Colonic mucosa (tissue), 4 donors: ENCODE measurements around the gene USHBP1. TPM values are rescaled to one million over a fixed set of nuclear protein-coding genes. Genes with fewer than 3 reads are reported as not detected.

Experiments
- DNase-seq: peaks from one replicate; pipeline ENCODE4 v3.0.0-alpha.2; 2020
- H3K27ac ChIP-seq: fragments of 200-600 bp; one replicate; pipeline ENCODE4 v1.8.0; 2021
- H3K27me3 ChIP-seq: fragments of 200-600 bp; one replicate; pipeline ENCODE4 v1.8.0; 2021
- H3K36me3 ChIP-seq: fragments of 200-600 bp; one replicate; pipeline ENCODE4 v1.8.0; 2021
- H3K4me1 ChIP-seq: fragments of 200-600 bp; one replicate; pipeline ENCODE4 v1.8.0; 2021; ENCODE audit warnings: mild to moderate bottlenecking
- H3K4me3 ChIP-seq: fragments of 200-600 bp; one replicate; pipeline ENCODE4 v1.8.0; 2021
- H3K9ac ChIP-seq, 2 donors: one replicate each; pipeline ENCODE4 v1.7.0; 2013; ENCODE audit warnings: control low read depth in 2 of 2, low read depth in 2 of 2, low read length in 2 of 2
- H3K9me3 ChIP-seq: fragments of 200-600 bp; one replicate; pipeline ENCODE4 v1.8.0; 2021
- CTCF ChIP-seq: fragments of 200-600 bp; IDR thresholded peaks from one replicate; pipeline ENCODE4 v1.8.0; 2022; ENCODE audit warnings: antibody characterized with exemption, mild to moderate bottlenecking
- intact Hi-C: fragments of 100-400 bp; cut with DNase I; formaldehyde crosslinking; loops from one replicate; pipeline ENCODE4 v1.14.1; 2022
- total RNA-seq, 2 donors: library from RNA; stranded (reverse); fragmentation: NEBNext Ultra II Directional in 1 of 2; extraction: Animal tissue kit (Norgen Biotek cat#: 25700) in 1 of 2; gene quantifications; one replicate each; pipeline ENCODE4 v1.2.1, GENCODE V29; 2021
- donor health status: healthy.
- donor health status: DM: no; HTN: no; CAD: no.
- donor health status: DM: no; HTN: no; CAD: no.

USHBP1 gene
- total RNA-seq, 2 donors from 2014 or later = 1.1 to 1.3 TPM

GRCh38 chr19:17214508-17215126 lies 49.9 kb downstream of the USHBP1 start:
- peak overlapping the region; percentile 77 for H3K27ac ChIP-seq
- no peaks in the 10 kb centered on the region for H3K27me3 ChIP-seq
- peaks cover 3% of the 10 kb centered on the region for H3K4me1 ChIP-seq
- TF ChIP-seq CTCF = no peak
- H3K36me3 ChIP-seq = no peaks in the 10 kb centered on the region
- intact Hi-C loops = no loop called here
- no peaks in the 10 kb centered on the region for H3K9me3 ChIP-seq
- H3K9ac ChIP-seq = peak overlapping the region; percentile 54 to 84
- no peak for DNase-seq
- H3K4me3 ChIP-seq = peak overlapping the region; percentile 51

- intact Hi-C loops = no loop called here
- no peaks in the 10 kb centered on the region for H3K9me3 ChIP-seq
- no peak overlapping the region for H3K9ac ChIP-seq
- DNase-seq = no peak
- no peak for TF ChIP-seq CTCF
- H3K27me3 ChIP-seq = no peaks in the 10 kb centered on the region
- H3K4me1 ChIP-seq = peaks cover 3% of the 10 kb centered on the region
- no peak overlapping the region for H3K27ac ChIP-seq
- H3K4me3 ChIP-seq = no peak overlapping the region
- H3K36me3 ChIP-seq = no peaks in the 10 kb centered on the region
Observed at GRCh38 chr19:17213334-17213733, 51.2 kb downstream of the USHBP1 start.

- H3K27ac ChIP-seq = no peak overlapping the region
- H3K4me3 ChIP-seq = no peak overlapping the region
- no peaks in the 10 kb centered on the region for H3K36me3 ChIP-seq
- no peaks in the 10 kb centered on the region for H3K27me3 ChIP-seq
- intact Hi-C loops = no loop called here
- no peak overlapping the region for H3K9ac ChIP-seq
- TF ChIP-seq CTCF = no peak
- H3K9me3 ChIP-seq = no peaks in the 10 kb centered on the region
- no peak for DNase-seq
- peaks cover 3% of the 10 kb centered on the region for H3K4me1 ChIP-seq
Observed at GRCh38 chr19:17211547-17212446, 52.7 kb downstream of the USHBP1 start.

- Histone ChIP-seq H3K27me3 (no peaks in the 10 kb centered on the region), H3K27ac (no peak overlapping the region), H3K9me3 (no peaks in the 10 kb centered on the region), H3K4me1 (peaks cover 3% of the 10 kb centered on the region), H3K4me3 (no peak overlapping the region), H3K9ac (no peak overlapping the region), H3K36me3 (no peaks in the 10 kb centered on the region)
- intact Hi-C loops = no loop called here
- no peak for TF ChIP-seq CTCF
- DNase-seq = no peak
Observed at GRCh38 chr19:17210296-17210695, 54.2 kb downstream of the USHBP1 start.

- Histone ChIP-seq H3K27ac (no peak overlapping the region), H3K4me1 (no peaks in the 10 kb centered on the region), H3K36me3 (no peaks in the 10 kb centered on the region), H3K4me3 (no peak overlapping the region), H3K9ac (no peak overlapping the region), H3K9me3 (no peaks in the 10 kb centered on the region), H3K27me3 (no peaks in the 10 kb centered on the region)
- peak; percentile 39 for DNase-seq
- intact Hi-C loops = no loop called here
- TF ChIP-seq CTCF = no peak
Observed at GRCh38 chr19:17209126-17210036, 55.2 kb downstream of the USHBP1 start.
